PC-9 (cell line): Measurements from ENCODE around the gene CALU. TPM values are rescaled to one million over a fixed set of nuclear protein-coding genes. Genes with fewer than 3 reads are reported as not detected.
A peak's percentile ranks its signal among the peaks of the same experiment; 100 is the strongest.

Experiments used
- BruUV-seq: library from RNA; stranded (reverse); fragments of 400-500 nt; replicated peaks from 2 replicates; lab custom pipeline; 2021; lab: Mats Ljungman, UMichigan
- CTCF ChIA-PET: fragments of 300-600 bp; sonication (Branson Sonifier 250); formaldehyde crosslinking; loops from one replicate; lab custom pipeline; 2022; ENCODE audit warnings: antibody characterized with exemption; lab: Charles Lee
- POLR2A ChIA-PET: fragments of 300-600 bp; sonication (Branson Sonifier 250); formaldehyde crosslinking; loops from one replicate; lab custom pipeline; 2022; ENCODE audit warnings: antibody characterized with exemption; ENCODE audit not compliant: unreplicated experiment; lab: Charles Lee
- DNase-seq, 2 experiments: peaks; one replicate each; pipeline versions ENCODE4 v3.0.0 to v3.0.0-alpha.2; 2015 to 2022; ENCODE audit warnings: mixed read lengths in 1 of 2
- H2AFZ ChIP-seq: fragments of 200-600 bp; sonication (generic); 2 replicates; pipeline ENCODE4 v1.8.1; 2017; ENCODE audit warnings: antibody characterized with exemption
- H3F3A ChIP-seq: fragments of 200-600 bp; sonication (generic); 2 replicates; pipeline ENCODE4 v1.8.1; 2017; ENCODE audit warnings: antibody characterized with exemption, mild to moderate bottlenecking, low read depth; ENCODE audit not compliant: insufficient read depth
- H3K27ac ChIP-seq: fragments of 200-600 bp; sonication (generic); 2 replicates; pipeline ENCODE4 v1.6.1; 2016; ENCODE audit warnings: mixed run types
- H3K27me3 ChIP-seq: fragments of 200-600 bp; sonication (generic); 2 replicates; pipeline ENCODE4 v1.6.1; 2016; ENCODE audit warnings: low read depth, mixed run types; ENCODE audit not compliant: insufficient read depth
- H3K36me3 ChIP-seq: fragments of 200-600 bp; sonication (generic); 2 replicates; pipeline ENCODE4 v1.6.1; 2016; ENCODE audit warnings: low read depth, mixed run types
- H3K4me1 ChIP-seq: fragments of 200-600 bp; sonication (generic); replicated peaks from 2 replicates; pipeline ENCODE4 v1.6.1; 2016; ENCODE audit warnings: mixed run types; ENCODE audit not compliant: insufficient read depth
- H3K4me2 ChIP-seq: fragments of 200-600 bp; sonication (generic); 2 replicates; pipeline ENCODE4 v1.6.1; 2017; ENCODE audit warnings: mixed run types
- H3K4me3 ChIP-seq: fragments of 200-600 bp; sonication (generic); 2 replicates; pipeline ENCODE4 v1.6.1; 2016; ENCODE audit warnings: mixed run types
- H3K79me2 ChIP-seq: fragments of 200-600 bp; sonication (generic); 2 replicates; pipeline ENCODE4 v1.6.1; 2017; ENCODE audit warnings: low read depth, mixed run types
- H3K9me2 ChIP-seq: fragments of 200-600 bp; sonication (generic); 2 replicates; pipeline ENCODE4 v1.8.1; 2017; ENCODE audit warnings: mild to moderate bottlenecking; ENCODE audit not compliant: insufficient read depth
- H3K9me3 ChIP-seq: fragments of 200-600 bp; sonication (generic); 2 replicates; pipeline ENCODE4 v1.8.1; 2016; ENCODE audit warnings: low read depth; ENCODE audit not compliant: insufficient read depth
- H4K20me1 ChIP-seq: fragments of 200-600 bp; sonication (generic); 2 replicates; pipeline ENCODE4 v1.8.1; 2017; ENCODE audit not compliant: insufficient read depth
- EZH2 ChIP-seq: fragments of 200-600 bp; sonication (generic); IDR thresholded peaks from 2 replicates; pipeline ENCODE4 v1.8.0; 2017; ENCODE audit warnings: antibody characterized with exemption, low read depth
- intact Hi-C: fragments of 100-400 bp; cut with micrococcal nuclease; formaldehyde crosslinking; loops from one replicate; pipeline ENCODE4 v1.10.0; 2022; ENCODE audit not compliant: unreplicated experiment
- total RNA-seq: library from RNA; stranded (reverse); gene quantifications from 2 replicates; pipeline ENCODE4 v1.2.3, GENCODE V29; 2021
- TF ChIP-seq, protein P1 (sequence below): fragments of 200-600 bp; sonication (generic); conservative IDR thresholded peaks from 2 replicates; pipeline ENCODE4 v1.6.1; 2017; ENCODE audit warnings: mixed run types, antibody characterized with exemption, mild to moderate bottlenecking, moderate library complexity

Gene CALU
- total RNA-seq, 1 experiment from 2014 or later: 152 TPM

DNA sequence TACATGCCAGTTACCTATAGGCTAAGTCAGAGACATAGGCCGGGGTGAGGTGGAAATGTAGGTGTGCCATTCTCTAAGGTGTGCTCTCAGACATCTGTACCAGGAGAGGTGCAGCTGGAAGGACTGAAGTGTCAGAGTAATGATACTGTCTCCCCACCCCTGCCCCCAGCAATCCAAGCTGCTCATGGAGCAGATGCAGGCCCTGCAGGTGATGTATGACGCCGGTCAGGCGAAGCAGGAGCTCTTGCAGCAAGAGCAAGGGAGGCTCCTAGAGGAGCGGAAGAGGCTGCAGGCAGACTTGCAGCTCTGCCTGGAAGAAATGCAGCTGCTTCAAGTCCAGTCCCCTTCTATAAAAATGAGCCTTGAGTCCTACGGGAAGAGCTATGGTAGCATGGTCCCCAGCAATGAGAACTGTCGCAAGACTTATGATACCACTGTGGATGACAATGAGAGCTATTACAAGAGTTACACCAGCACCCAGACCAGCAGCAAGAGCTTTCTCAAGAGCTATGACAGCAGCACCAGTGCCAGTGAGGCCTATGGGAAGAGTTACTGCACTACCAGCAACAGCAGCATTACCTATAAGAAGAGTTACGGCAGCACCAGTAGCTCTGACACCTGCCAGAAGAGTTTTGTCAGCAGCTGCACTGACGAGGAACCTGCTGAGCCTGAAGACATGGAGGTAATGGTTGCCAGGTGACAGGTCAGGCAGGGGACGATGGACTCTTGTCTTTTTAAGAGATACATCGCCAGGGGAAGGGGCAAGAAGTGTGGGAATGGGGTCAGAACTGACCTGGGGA lies 72.7 kb downstream of the CALU start:
- intact Hi-C loops: no loop called here
- CTCF ChIA-PET: no interaction called here
- Histone ChIP-seq H3K79me2 (no peaks in the 10 kb centered on the region), H3K27me3 (peaks cover 6% of the 10 kb centered on the region), H2AFZ (no peak overlapping the region), H3K4me2 (0 out of 2 replicates have a peak overlapping the region, but pooled peaks have one; percentile 15), H3K27ac (no peak overlapping the region), H3F3A (peaks cover 10% of the 10 kb centered on the region; the same call in 1 of the 2 replicates), H3K4me3 (no peak overlapping the region), H3K4me1 (peaks cover 12% of the 10 kb centered on the region), H3K9me2 (no peaks in the 10 kb centered on the region), H4K20me1 (no peaks in the 10 kb centered on the region), H3K9me3 (no peaks in the 10 kb centered on the region), H3K36me3 (no peaks in the 10 kb centered on the region)
- BruUV-seq: no TSS peak
- TF ChIP-seq, protein P1, sequence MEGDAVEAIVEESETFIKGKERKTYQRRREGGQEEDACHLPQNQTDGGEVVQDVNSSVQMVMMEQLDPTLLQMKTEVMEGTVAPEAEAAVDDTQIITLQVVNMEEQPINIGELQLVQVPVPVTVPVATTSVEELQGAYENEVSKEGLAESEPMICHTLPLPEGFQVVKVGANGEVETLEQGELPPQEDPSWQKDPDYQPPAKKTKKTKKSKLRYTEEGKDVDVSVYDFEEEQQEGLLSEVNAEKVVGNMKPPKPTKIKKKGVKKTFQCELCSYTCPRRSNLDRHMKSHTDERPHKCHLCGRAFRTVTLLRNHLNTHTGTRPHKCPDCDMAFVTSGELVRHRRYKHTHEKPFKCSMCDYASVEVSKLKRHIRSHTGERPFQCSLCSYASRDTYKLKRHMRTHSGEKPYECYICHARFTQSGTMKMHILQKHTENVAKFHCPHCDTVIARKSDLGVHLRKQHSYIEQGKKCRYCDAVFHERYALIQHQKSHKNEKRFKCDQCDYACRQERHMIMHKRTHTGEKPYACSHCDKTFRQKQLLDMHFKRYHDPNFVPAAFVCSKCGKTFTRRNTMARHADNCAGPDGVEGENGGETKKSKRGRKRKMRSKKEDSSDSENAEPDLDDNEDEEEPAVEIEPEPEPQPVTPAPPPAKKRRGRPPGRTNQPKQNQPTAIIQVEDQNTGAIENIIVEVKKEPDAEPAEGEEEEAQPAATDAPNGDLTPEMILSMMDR: no peak
- no peak for TF ChIP-seq EZH2
- POLR2A ChIA-PET: no interaction called here
- no peak for DNase-seq

DNA sequence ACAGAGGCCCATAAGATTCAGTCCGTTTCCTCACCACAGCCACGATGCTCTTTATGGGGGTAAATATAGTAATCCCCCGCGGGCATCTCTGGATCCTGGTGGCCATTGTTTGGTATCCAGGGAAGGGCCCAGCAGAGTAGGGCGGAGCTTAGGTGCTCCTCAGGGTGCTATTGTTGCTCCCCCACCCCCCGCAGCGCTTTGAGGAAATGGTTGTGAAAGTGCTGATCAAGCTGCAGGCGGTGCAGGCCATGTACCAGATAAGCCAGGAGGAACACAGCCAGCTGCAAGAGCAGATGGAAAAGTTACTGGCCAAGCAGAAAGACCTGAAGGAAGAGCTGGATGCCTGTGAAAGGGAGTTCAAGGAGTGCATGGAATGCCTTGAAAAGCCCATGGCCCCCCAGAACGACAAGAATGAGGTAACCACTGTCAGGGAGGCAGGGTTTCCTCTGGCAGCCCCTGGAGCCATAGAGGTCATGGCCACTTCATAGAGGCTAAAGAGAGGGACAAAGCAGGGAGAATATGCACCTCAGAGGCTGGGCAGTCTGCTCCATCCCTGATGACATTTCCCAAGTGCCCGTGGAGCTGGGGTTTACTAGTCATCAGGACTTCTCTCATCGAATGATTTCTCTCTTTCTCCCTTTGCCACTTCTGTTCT lies 73.5 kb downstream of the CALU start:
- no peak overlapping the region for H3K4me3 ChIP-seq
- DNase-seq: peak; percentile 55 to 62
- H3K36me3 ChIP-seq: no peaks in the 10 kb centered on the region
- peaks cover 12% of the 10 kb centered on the region for H3K4me1 ChIP-seq
- H3K27me3 ChIP-seq: peaks cover 14% of the 10 kb centered on the region
- no TSS peak for BruUV-seq
- H3K27ac ChIP-seq: no peak overlapping the region
- POLR2A ChIA-PET: interaction anchor here (0.6 kb wide), 1 partner anchor 17 kb away, joined by 24 read pairs; no protein-coding TSS in a partner anchor
- 0 out of 2 replicates have a peak overlapping the region, but pooled peaks have one; percentile 15 for H3K4me2 ChIP-seq
- H3F3A ChIP-seq: peaks cover 10% of the 10 kb centered on the region; the same call in 1 of the 2 replicates
- no peaks in the 10 kb centered on the region for H3K9me2 ChIP-seq
- CTCF ChIA-PET: interaction anchor here (0.6 kb wide), 1 partner anchor 209 kb away, joined by 3 read pairs; no protein-coding TSS in a partner anchor
- no peak overlapping the region for H2AFZ ChIP-seq
- TF ChIP-seq, protein P1: no peak
- no peak for TF ChIP-seq EZH2
- no peaks in the 10 kb centered on the region for H3K9me3 ChIP-seq
- no peaks in the 10 kb centered on the region for H3K79me2 ChIP-seq
- intact Hi-C loops: no loop called here
- H4K20me1 ChIP-seq: no peaks in the 10 kb centered on the region

DNA sequence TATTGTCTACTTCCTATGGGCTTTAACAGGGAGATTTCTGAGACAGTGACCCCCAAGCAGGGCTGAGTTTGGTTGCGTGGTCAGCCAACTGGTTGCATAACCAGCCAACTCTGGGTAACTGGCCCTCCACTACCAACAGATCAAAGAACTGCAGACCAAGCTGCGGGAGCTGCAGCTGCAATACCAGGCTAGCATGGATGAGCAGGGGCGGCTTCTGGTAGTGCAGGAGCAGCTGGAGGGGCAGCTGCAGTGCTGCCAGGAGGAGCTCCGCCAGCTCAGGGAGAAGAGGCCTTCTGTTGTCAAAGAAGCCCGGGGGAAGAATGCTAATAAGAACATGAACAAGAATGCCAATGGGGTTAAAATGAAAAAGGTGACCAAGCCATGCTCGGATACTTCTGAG lies 75.3 kb downstream of the CALU start:
- H3K4me3 ChIP-seq: no peak overlapping the region
- H3K27ac ChIP-seq: no peak overlapping the region
- no peak overlapping the region for H3K4me2 ChIP-seq
- H3K27me3 ChIP-seq: peaks cover 32% of the 10 kb centered on the region
- peaks cover 12% of the 10 kb centered on the region for H3K4me1 ChIP-seq
- H3K36me3 ChIP-seq: no peaks in the 10 kb centered on the region
- no peak overlapping the region for H2AFZ ChIP-seq
- BruUV-seq: no TSS peak
- DNase-seq: no peak
- no peaks in the 10 kb centered on the region for H3K79me2 ChIP-seq
- ChIA-PET CTCF (no interaction called here), POLR2A (no interaction called here)
- TF ChIP-seq, protein P1: no peak
- no peak for TF ChIP-seq EZH2
- H3K9me2 ChIP-seq: no peaks in the 10 kb centered on the region
- H3K9me3 ChIP-seq: no peaks in the 10 kb centered on the region
- intact Hi-C loops: no loop called here
- no peaks in the 10 kb centered on the region for H4K20me1 ChIP-seq
- H3F3A ChIP-seq: peaks cover 10% of the 10 kb centered on the region; the same call in 1 of the 2 replicates
